ENCODE data around the gene STS.

The STS gene

GRCh38 chrX:7133050-7133440 is 14.5 kb upstream of the STS start:
- no peak for TF ChIP-seq CTCF (IDR thresholded peaks at IDR 0.05; ENCODE audit: extremely low read depth, insufficient read depth, missing control alignments)
- in situ Hi-C loops (cut with MboI; ENCODE audit: low pct_unique_long_range_greater_than_20kb, low sequenced_read_pairs, unreplicated experiment), result loop anchor here (25.0 kb wide), 1 partner anchor 454 kb away; no protein-coding TSS in a partner anchor
- no peak for DNase-seq (ENCODE audit: low spot score)

GRCh38 chrX:7134981-7135380 is 12.5 kb upstream of the STS start:
- no peak for DNase-seq (ENCODE audit: low spot score)
- TF ChIP-seq CTCF (IDR thresholded peaks at IDR 0.05; ENCODE audit: extremely low read depth, insufficient read depth, missing control alignments), result no peak
- in situ Hi-C loops (cut with MboI; ENCODE audit: low pct_unique_long_range_greater_than_20kb, low sequenced_read_pairs, unreplicated experiment), result loop anchor here (25.0 kb wide), 1 partner anchor 452 kb away; no protein-coding TSS in a partner anchor

- TF ChIP-seq CTCF (IDR thresholded peaks at IDR 0.05; ENCODE audit: extremely low read depth, insufficient read depth, missing control alignments), result no peak
- in situ Hi-C loops (cut with MboI; ENCODE audit: low pct_unique_long_range_greater_than_20kb, low sequenced_read_pairs, unreplicated experiment), result loop anchor here (25.0 kb wide), 1 partner anchor 448 kb away; no protein-coding TSS in a partner anchor
Measured at GRCh38 chrX:7139202-7140081, 8.1 kb upstream of the STS start.

GRCh38 chrX:7143076-7143475 is 4.4 kb upstream of the STS start:
- no peak for DNase-seq (ENCODE audit: low spot score)
- no peak for TF ChIP-seq CTCF (IDR thresholded peaks at IDR 0.05; ENCODE audit: extremely low read depth, insufficient read depth, missing control alignments)
- in situ Hi-C loops (cut with MboI; ENCODE audit: low pct_unique_long_range_greater_than_20kb, low sequenced_read_pairs, unreplicated experiment), result loop anchor here (25.0 kb wide), 1 partner anchor 444 kb away; no protein-coding TSS in a partner anchor

More at GRCh38 chrX:7139202-7140081, 8.1 kb upstream of the STS start:
- DNase-seq (ENCODE audit: low spot score), result no peak

- TF ChIP-seq CTCF (IDR thresholded peaks at IDR 0.05; ENCODE audit: extremely low read depth, insufficient read depth, missing control alignments), result no peak
- no peak for DNase-seq (ENCODE audit: low spot score)
- in situ Hi-C loops (cut with MboI; ENCODE audit: low pct_unique_long_range_greater_than_20kb, low sequenced_read_pairs, unreplicated experiment), result loop anchor here (25.0 kb wide), 1 partner anchor 443 kb away; no protein-coding TSS in a partner anchor
Measured at GRCh38 chrX:7143941-7144525, 3.5 kb upstream of the STS start.

GRCh38 chrX:7145454-7145853 is 2.1 kb upstream of the STS start:
- no peak for TF ChIP-seq CTCF (IDR thresholded peaks at IDR 0.05; ENCODE audit: extremely low read depth, insufficient read depth, missing control alignments)
- in situ Hi-C loops (cut with MboI; ENCODE audit: low pct_unique_long_range_greater_than_20kb, low sequenced_read_pairs, unreplicated experiment), result loop anchor here (25.0 kb wide), 1 partner anchor 442 kb away; no protein-coding TSS in a partner anchor
- no peak for DNase-seq (ENCODE audit: low spot score)
